Body of pancreas (tissue), 4 donors: ENCODE measurements around the gene WDR27. TPM values are rescaled to one million over a fixed set of nuclear protein-coding genes. Genes with fewer than 3 reads are reported as not detected.

ENCODE experiments used
- ATAC-seq: fragments of 150-250 bp; one replicate; pipeline ENCODE4 v1.9.1; 2016
- DNase-seq, 4 donors: peaks; one replicate each; pipeline ENCODE4 v3.0.0-alpha.2; 2019
- H3K27ac ChIP-seq, 4 donors: fragments of 200-600 bp; sonication (generic); 1 replicate in 3 of 4; 2 replicates in 1 of 4; pipeline versions ENCODE4 v1.5.1 to v1.6.1; 2016 to 2019; ENCODE audit warnings: mild to moderate bottlenecking in 1 of 4, mixed read lengths in 1 of 4, moderate library complexity in 1 of 4
- H3K27me3 ChIP-seq, 2 donors: fragments of 200-600 bp; sonication (generic); one replicate each; pipeline ENCODE4 v1.6.0; 2016; ENCODE audit warnings: mild to moderate bottlenecking in 1 of 2
- H3K36me3 ChIP-seq, 2 donors: fragments of 200-600 bp; sonication (generic); replicated peaks in 1 of 2; 2 replicates each; pipeline ENCODE4 v1.5.1; 2016; ENCODE audit warnings: low read depth in 2 of 2; ENCODE audit not compliant: insufficient read depth in 1 of 2
- H3K4me1 ChIP-seq: fragments of 200-600 bp; sonication (generic); one replicate; pipeline ENCODE4 v1.6.0; 2016
- H3K4me3 ChIP-seq, 2 donors: fragments of 200-600 bp; sonication (generic); 1 replicate in 1 of 2; 2 replicates in 1 of 2; pipeline ENCODE4 v1.5.1; 2016 to 2019
- H3K9me3 ChIP-seq, 3 donors: fragments of 200-600 bp; sonication (generic); 1 replicate in 2 of 3; 2 replicates in 1 of 3; pipeline ENCODE4 v1.5.1; 2016
- CTCF ChIP-seq, 7 experiments: fragments of 450-650 bp in 4 of 7; fragments of 200-600 bp in 3 of 7; sonication (generic) in 3 of 7; IDR thresholded peaks; one replicate each; pipeline ENCODE4 v1.5.1; 2016 to 2019; ENCODE audit warnings: antibody characterized with exemption in 7 of 7
- POLR2A ChIP-seq, 3 donors: fragments of 450-650 bp; IDR thresholded peaks; one replicate each; pipeline ENCODE4 v1.6.1; 2016; ENCODE audit warnings: antibody characterized with exemption in 3 of 3, mild to moderate bottlenecking in 2 of 3
- WGBS, 2 donors: methylation state at CpG; one replicate each; pipeline ENCODE4 v1.1.5; 2017; 5-methylcytosine and 5-hydroxymethylcytosine counted together
- intact Hi-C: fragments of 100-400 bp; cut with DNase I; formaldehyde crosslinking; loops from one replicate; pipeline ENCODE4 v1.15.1; 2023
- total RNA-seq, 2 donors: library from RNA; depleted of rRNA; stranded (reverse); fragments of >200 nt; gene quantifications; one replicate each; pipeline ENCODE4 v1.1.0, GENCODE V29; 2016

The WDR27 gene
- total RNA-seq, 2 donors from 2014 or later: 38.2 to 38.7 TPM

DNA sequence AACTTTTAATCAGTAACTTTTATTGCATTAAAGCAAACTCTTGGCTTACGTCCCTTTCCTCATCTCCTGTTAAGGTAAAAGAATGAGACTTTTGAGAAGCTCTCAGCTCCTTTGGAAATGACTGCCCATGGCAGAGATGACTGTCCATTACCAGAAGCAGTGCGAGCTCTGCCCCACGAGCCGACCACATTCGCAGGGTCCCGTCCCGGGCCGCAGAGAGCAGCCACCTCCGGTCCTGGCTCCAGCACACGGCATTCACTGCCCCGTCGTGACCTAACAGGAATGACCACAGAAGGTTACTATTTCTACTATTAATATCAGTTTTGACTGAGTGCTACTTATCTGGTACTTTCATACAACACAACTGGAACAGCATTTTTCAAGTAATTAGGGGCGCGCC lies 63.4 kb downstream of the WDR27 start:
- Histone ChIP-seq H3K27me3 (no peaks in the 10 kb centered on the region), H3K9me3 (no peaks in the 10 kb centered on the region), H3K27ac (no peak overlapping the region), H3K4me1 (no peaks in the 10 kb centered on the region), H3K36me3 (peaks cover 0 to 2% of the 10 kb centered on the region in 2 donors), H3K4me3 (no peak overlapping the region)
- intact Hi-C loops: no loop called here
- WGBS, 2 donors: 63 to 74% methylated on average over 13 to 14 of the region's 14 CpGs
- TF ChIP-seq CTCF (IDR thresholded peaks at IDR 0.05) (no peak), POLR2A (IDR thresholded peaks at IDR 0.05) (no peak)
- ATAC-seq (no peak), DNase-seq (no peak)

GRCh38 chr6:169635345-169635744 lies 66.5 kb downstream of the WDR27 start:
- Histone ChIP-seq H3K9me3 (no peaks in the 10 kb centered on the region), H3K27ac (no peak overlapping the region), H3K4me1 (no peaks in the 10 kb centered on the region), H3K4me3 (no peak overlapping the region), H3K27me3 (no peaks in the 10 kb centered on the region), H3K36me3 (peaks cover 0 to 2% of the 10 kb centered on the region in 2 donors)
- TF ChIP-seq CTCF (IDR thresholded peaks at IDR 0.05) (no peak), POLR2A (IDR thresholded peaks at IDR 0.05) (no peak)
- no peak for ATAC-seq
- 91 to 92% methylated on average over 10 to 12 of the region's 12 CpGs for WGBS, 2 donors
- DNase-seq: no peak
- intact Hi-C loops: no loop called here

- no peak for ATAC-seq
- no peaks in the 10 kb centered on the region for H3K27me3 ChIP-seq
- no peak for DNase-seq
- H3K4me1 ChIP-seq: no peaks in the 10 kb centered on the region
- intact Hi-C loops: no loop called here
- H3K9me3 ChIP-seq: no peaks in the 10 kb centered on the region
- H3K36me3 ChIP-seq: peaks cover 0 to 2% of the 10 kb centered on the region in 2 donors
- no peak overlapping the region for H3K27ac ChIP-seq
- WGBS, 2 donors: 92 to 94% methylated on average over 11 of the region's 11 CpGs
- H3K4me3 ChIP-seq: no peak overlapping the region
- no peak for TF ChIP-seq POLR2A (IDR thresholded peaks at IDR 0.05)
- no peak for TF ChIP-seq CTCF (IDR thresholded peaks at IDR 0.05)
These were observed 69.0 kb downstream of the WDR27 start for GRCh38 chr6:169632841-169633240.

DNA sequence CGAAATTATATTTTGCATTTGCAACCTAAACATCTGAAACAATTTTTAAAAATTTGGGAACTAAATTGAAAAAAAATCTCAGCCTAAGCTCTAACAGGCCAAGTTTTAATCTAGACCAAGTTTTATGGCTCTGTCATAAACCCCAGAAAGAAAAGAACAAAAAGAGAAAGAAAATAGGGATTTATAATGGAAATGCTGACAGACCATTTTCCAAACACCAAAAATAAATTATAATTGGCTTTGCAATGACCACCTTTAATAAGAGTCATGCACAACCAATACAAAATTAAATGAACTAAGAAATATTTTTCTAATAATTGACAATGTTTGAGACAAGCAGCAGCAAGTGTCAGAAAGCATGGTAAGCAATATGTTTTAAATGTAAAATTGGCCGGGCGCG lies 72.6 kb downstream of the WDR27 start:
- H3K4me1 ChIP-seq: no peaks in the 10 kb centered on the region
- no peak overlapping the region for H3K4me3 ChIP-seq
- intact Hi-C loops: no loop called here
- DNase-seq (no peak), ATAC-seq (no peak)
- H3K27ac ChIP-seq: no peak overlapping the region
- TF ChIP-seq CTCF (IDR thresholded peaks at IDR 0.05) (no peak), POLR2A (IDR thresholded peaks at IDR 0.05) (no peak)
- 70 to 81% methylated on average over 4 of the region's 4 CpGs for WGBS, 2 donors
- no peaks in the 10 kb centered on the region for H3K27me3 ChIP-seq
- no peaks in the 10 kb centered on the region for H3K36me3 ChIP-seq
- H3K9me3 ChIP-seq: no peaks in the 10 kb centered on the region

DNA sequence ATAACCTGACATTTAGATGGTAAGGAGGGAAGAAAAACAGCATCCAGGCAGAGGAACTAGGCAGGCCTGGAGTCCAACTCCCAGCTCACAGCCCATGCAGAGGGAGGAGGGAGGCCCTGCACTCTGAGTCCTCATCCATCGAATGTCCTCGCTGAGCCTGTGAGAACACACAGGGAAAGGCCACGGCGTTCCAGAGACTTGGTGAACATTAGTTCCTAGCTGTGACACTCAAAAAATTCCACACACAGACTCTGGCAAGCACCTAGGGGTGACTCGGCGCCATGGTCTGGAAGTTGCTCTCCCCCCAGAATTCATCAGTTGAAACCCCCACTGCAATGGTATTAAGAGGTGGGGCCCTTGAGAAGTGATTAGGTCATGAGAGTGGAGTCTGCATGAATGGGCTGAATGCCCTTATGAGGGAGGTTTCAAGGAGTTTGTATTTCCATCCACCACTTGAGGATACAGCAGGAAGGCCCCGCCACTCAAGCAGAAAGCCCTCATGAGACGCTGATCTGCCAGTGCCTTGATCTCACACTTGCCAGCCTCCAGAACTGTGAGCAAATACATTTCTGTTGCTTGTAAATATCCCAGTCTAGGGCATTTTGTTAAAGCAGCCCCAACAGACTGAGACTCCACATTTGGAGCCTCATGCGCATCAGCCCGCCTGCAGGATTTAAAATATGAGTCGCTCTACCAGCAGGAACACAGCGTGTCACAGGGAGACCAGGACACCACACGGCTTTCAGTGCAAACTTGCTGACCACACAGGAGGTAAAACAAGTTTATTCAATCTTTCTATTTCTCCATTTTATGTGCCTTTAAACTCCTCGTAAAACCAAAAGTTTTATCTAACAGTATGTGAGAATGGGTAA lies 73.9 kb downstream of the WDR27 start:
- TF ChIP-seq POLR2A (IDR thresholded peaks at IDR 0.05): no peak
- TF ChIP-seq CTCF (IDR thresholded peaks at IDR 0.05): no peak
- H3K36me3 ChIP-seq: no peaks in the 10 kb centered on the region
- 89 to 90% methylated on average over 14 of the region's 14 CpGs for WGBS, 2 donors
- H3K4me1 ChIP-seq: no peaks in the 10 kb centered on the region
- intact Hi-C loops: no loop called here
- ATAC-seq: no peak
- no peaks in the 10 kb centered on the region for H3K27me3 ChIP-seq
- H3K9me3 ChIP-seq: no peaks in the 10 kb centered on the region
- H3K27ac ChIP-seq: no peak overlapping the region
- no peak overlapping the region for H3K4me3 ChIP-seq
- no peak for DNase-seq
